Inflammatory macrophage (primary cell): ENCODE data around the gene HHAT.
A peak's percentile ranks its signal among the peaks of the same experiment; 100 is the strongest.

Source experiments
- DNase-seq, 2 donors: peaks; one replicate each; pipeline ENCODE4 v3.0.0-alpha.2; 2020 to 2022

The HHAT gene

DNA sequence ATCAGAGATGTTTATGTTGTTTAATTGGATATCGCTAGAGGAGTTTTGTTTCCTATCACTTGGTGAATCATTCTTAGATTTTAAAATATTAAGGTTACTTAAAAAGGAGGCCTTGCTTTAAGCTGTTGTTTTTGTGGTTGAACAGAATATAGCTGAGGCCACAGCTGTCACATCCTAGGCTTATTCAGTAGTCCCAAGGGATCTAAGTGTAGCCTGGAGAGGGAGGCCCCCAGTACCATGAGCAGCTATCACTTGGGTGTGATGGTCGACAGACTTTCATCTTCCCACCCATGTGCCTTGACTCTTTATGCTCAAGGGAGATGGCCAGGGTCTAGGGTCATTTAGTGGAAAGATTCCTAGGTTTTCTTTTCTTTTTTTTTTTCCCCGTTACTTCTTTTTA lies 278.7 kb downstream of the HHAT start:
- DNase-seq, result no peak

- DNase-seq, result no peak
Observed at GRCh38 chr1:210608767-210609166, 280.1 kb downstream of the HHAT start.

DNA sequence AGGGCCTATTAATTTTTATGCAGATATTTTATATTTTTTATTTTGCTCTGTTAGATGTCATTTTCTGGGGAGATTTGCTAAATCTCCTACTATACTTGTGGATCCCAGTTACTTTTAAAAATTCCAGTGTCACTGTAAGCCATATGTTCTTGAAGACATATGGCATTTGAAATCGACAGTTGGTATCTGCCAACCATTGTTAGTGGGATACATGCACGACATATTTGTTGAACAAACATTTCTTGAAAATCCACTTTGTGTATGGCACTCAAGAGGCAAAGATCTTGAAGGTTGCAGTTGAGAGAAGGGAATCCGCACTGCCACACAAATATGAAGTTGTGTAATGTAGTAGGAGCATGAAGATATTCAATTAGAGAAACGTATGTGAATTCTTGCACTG lies 287.7 kb downstream of the HHAT start:
- no peak for DNase-seq

GRCh38 chr1:210617293-210617692 lies 288.6 kb downstream of the HHAT start:
- no peak for DNase-seq

GRCh38 chr1:210618369-210618768 lies 289.7 kb downstream of the HHAT start:
- no peak for DNase-seq

DNA sequence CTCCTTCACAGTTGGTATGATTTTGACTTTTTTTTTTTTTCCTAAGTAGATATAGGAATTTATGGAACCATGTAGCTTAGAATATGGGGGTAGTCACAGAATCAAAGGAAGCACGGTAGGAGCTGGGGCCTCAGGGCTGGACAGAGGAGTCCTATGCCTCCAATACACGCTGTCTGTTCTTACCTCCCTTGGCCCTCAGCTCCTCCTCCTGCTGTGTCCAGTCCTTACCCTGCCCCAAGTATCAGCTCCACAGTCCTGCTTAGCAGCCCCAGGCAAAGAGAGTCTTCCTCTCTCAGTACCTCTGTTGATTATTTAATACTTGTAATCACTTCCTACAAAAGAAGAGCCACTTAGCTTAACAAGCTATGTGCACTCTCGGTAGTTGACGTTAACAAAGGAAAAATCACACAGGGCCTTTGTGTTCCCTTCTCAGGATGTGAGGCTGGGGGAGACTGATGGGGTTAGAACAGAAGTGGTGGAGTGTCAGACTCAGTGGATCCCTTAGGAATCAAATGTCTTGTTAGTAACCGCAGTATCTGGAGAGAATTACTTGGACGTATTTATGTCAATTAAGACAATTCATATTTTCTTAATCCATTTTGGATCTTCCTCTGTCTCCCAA lies 292.3 kb downstream of the HHAT start:
- no peak for DNase-seq

GRCh38 chr1:210621712-210622111 lies 293.0 kb downstream of the HHAT start:
- no peak for DNase-seq

DNA sequence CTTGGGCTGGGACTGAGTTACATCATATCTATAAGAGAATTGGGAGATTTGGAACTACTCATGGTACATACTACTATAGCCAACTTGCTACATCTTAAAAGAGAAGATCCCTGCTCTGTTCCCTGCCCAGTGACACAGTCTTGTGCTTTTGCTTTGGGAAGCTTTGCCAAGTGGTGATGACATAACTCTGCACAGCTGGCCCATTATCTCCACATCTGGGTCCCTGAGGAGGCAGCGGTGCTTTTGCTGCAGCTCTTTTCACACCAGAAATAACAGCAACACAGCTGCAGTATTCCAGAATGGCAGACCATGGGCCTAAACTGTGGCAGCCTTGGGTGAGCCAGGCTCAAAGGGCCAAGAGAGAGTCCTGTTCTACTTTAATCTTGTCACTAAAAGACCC lies 296.0 kb downstream of the HHAT start:
- DNase-seq, result no peak

GRCh38 chr1:210625715-210626114 lies 297.0 kb downstream of the HHAT start:
- no peak for DNase-seq

- DNase-seq, result no peak
Observed at GRCh38 chr1:210626341-210626740, 297.6 kb downstream of the HHAT start.

DNA sequence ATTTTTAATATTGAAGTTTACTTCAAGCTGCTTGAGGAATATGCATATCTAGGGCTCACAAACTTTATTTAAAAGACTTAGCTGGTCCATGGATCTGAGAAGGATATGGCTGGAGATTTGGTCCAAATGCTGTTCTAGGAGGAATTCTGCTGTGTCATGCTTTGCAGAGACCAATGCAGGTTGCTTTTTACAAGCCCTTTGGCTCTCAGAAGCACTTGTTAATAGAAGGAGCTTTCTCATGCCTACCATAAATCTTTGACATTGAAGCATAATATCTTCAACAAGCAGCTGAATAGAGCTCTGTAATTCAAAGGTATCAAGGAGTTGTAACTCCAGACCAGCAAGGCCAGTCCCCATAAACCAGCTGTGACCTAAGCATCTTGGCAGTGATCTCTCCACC lies 299.1 kb downstream of the HHAT start:
- no peak for DNase-seq

DNA sequence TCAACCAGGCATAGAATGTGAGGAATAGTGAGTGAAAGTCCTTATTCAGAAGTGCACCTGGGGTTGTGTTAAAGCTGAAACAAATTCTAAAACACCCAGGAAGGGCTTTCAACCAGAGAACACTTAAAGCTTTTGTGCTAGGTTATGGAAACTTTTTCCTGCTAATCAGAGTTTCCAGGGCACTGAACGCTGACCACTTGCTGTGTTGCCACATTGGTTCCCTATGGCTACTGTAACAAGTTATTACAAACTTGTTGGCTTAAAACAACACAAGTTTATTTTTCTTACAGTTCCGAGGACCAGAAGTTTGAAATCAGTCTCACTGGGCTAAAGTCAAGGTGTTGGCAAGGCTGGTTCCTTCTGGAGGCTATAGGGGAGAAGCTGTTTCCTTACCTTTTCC lies 300.6 kb downstream of the HHAT start:
- no peak for DNase-seq

- DNase-seq, result peak; percentile 16 to 44
Observed at GRCh38 chr1:210631399-210631798, 302.7 kb downstream of the HHAT start.

DNA sequence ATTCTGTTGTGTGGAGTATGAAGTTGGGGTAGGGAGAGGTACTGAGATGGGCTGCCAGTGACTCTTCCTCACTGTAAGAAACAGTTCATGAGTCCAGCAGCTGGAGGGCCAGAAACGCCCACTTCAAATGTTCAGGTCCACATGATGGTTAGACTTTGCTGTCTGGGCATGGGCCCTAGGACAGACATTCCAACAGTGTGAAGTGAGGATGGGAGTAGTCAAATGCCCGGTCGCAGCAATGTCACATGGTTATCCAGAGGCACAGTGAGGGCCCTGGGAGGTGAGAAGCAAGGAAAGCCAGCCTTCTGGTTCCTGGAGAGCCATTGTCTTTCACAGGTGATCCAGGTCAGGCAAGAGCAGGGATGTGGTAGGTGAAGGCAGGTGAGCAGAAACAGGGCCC lies 304.4 kb downstream of the HHAT start:
- DNase-seq, result no peak

- DNase-seq, result no peak
Observed at GRCh38 chr1:210633636-210634035, 304.9 kb downstream of the HHAT start.

GRCh38 chr1:210635108-210635507 lies 306.4 kb downstream of the HHAT start:
- no peak for DNase-seq

GRCh38 chr1:210641582-210641981 lies 312.9 kb downstream of the HHAT start:
- DNase-seq, result no peak

DNA sequence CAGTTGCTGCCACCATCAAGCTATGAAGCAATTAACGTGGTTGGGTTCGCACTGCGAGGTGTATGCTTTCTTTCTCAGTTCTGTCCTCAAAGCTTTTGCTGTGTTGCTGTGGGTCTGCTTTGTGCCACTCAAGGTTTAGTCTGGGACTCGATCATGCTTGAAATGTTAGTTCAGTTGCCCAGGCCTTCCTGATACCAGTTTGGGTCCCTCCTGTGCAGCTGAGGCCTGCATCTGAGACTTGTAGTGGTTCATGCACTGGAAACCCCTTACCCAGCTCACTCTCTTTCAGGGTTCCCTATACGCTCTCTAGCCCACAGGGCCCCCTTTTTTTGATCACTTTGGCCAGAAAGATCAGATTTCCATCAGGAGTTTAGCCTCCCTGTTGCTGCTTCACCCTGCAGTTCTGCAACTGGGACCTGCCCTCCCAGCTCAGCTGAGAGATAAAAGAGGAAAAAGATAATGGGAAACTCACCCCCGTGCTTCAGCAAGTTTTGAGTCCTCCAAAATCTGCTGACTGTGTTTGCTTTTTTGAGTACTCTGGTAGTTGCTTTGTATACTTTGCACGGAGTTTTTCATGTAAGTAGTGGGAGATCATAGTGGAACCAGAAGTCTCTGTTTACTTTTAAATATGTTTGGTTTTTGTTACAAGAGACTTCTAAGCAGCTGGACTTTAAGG lies 317.0 kb downstream of the HHAT start:
- DNase-seq, result no peak

DNA sequence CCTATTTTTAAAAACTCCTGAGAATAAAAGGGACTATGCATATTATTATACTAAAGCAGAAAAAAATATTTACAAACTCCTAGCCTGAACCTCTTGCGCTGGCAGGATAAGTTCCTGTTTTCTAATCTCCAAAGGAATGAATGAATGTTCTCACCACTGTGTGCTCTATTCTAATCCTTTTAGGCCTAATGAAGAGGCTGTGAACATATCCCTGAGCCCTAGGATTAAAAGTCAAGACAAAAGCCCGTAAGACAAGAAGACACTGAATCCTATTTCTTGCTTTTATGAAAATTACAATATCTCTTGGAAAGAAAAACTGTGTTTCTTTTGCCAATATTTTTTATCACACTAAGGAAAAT lies 317.5 kb downstream of the HHAT start:
- DNase-seq, result no peak

GRCh38 chr1:210647406-210648333 lies 319.0 kb downstream of the HHAT start:
- DNase-seq, result no peak

GRCh38 chr1:210648588-210649269 lies 320.0 kb downstream of the HHAT start:
- no peak for DNase-seq

GRCh38 chr1:210650403-210650802 lies 321.7 kb downstream of the HHAT start:
- no peak for DNase-seq

DNA sequence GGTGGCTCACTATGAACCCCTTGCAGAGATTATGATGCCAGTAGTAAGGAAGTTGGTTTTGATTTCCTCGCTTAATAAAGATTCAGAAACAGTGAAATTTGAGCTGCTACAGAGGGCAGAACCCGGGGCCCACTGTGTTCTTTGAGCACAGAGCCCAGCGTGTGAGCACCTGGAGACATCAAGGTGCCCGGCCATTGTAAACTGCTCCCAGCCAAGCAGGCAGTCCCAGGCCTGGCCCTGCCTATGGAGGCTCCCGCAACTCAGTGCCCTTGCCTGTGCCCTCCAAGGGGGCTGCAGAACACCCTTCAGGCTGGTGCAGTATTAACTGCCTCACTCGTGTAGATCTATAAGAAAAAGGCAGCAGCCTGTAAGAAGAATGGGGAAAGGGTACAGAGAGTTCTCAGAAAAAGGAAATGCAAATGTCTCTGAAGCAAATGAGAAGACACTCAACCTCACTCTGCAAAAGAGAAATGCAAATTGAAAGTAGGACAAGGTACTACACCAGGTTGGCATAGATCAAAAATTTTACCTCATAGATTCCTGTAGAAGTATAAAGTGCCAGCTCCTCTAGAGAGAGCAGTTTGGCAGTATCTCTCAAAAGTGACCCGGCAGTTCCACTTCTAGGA lies 323.7 kb downstream of the HHAT start:
- DNase-seq, result no peak
